HS-5 (cell line): ENCODE measurements around the gene FAM241A.
A peak's percentile ranks its signal among the peaks of the same experiment; 100 is the strongest.

Experiments
- DNase-seq: peaks from one replicate; pipeline ENCODE4 v3.0.0-alpha.2; 2012; ENCODE audit warnings: low read depth

Gene FAM241A

DNA sequence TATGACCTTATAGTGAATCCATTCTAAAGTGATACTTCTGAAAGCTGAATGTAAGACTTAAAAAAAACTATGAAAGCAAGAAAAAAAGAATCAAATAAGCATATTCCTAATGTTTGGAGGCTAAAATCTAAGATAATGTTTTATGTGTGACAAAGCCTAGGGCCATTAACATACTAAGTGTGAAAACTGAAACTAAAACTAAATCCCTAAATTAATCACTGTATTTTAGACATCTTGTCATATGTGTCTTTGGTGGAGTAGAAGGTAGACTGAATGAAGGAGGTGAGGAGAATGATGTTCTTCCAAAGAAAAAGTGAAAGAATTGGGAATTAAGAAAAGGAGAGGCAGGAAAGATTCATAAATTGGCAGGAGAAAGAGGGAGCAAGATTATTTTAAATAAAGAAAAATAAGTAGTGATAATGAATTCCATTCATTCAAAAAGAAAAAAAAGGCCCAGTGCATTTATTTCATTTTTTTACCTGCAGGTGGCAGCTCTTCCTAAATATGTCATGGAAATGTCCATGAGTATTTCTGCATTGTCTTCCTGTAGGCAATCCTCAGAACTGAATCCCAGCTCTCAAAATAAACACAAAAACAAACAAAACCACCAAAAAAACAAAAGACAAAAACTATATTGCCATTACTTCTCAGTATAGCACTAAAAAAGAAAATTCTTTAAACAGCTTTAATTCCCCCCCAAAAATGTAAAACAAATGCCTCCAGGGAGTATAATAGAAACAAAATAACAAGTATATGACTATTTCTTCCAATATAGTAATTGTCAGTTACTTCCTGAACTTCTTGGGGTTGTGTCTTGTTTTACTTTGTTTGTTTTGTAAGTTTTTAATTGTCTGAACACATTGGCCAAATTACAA lies 69.4 kb downstream of the FAM241A start:
- DNase-seq: no peak

DNA sequence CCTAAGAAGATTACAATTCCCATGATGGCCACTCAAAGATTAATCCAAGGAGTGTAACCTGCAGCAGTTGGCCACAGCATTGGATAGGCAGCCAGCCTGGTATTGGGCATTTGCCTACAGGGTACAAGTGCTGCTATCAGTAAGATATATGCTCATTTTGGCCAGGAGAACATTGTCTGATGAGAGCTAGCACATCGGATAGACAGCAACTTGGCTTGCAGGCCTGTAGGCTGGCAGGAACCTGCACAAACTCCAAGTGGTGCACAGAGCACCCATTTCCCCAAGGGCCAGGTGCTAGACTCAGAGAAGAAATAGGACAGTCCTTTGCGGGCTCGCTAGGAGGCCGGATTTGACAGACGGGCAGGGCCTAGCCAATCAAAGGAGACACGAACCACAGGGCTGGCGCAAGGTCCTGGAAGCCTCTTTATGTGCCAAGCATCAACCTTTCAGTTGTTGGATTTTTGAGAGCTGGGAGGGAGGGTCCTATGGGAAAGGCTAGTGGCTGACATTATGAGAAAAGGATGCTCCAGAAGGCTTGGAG lies 74.6 kb downstream of the FAM241A start:
- DNase-seq: no peak

DNA sequence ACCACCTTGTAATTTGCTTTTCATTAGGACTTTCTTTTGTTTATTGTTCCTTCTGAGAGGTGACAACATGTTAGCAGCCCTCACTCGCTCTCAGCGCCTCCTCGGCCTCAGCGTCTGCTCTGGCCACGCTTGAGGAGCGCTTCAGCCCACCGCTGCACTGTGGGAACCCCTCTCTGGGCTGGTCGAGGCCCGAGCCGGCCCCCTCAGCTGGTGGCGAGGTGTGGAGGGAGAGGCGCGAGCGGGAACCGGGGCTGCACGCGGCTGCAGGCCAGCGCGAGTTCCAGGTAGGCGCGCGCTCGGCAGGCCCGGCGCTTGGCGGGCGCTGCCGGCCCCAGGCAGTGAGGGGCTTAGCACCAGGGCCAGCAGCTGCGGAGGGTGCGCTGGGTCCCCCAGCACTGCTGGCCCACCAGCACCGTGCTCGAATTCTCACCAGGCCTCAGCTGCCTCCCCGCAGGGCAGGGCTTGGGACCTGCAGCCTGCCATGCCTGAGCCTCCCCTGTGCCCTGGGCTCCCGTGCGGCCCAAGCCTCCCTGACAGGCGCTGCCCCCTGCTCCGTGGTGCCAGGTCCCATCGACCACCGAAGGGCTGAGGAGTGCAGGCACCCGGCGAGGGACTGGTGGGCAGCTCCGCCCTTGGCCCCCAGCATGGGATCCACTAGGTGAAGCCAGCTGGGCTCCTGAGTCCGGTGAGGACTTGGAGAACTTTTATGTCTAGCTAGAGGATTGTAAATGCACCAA lies 77.1 kb downstream of the FAM241A start:
- no peak for DNase-seq

DNA sequence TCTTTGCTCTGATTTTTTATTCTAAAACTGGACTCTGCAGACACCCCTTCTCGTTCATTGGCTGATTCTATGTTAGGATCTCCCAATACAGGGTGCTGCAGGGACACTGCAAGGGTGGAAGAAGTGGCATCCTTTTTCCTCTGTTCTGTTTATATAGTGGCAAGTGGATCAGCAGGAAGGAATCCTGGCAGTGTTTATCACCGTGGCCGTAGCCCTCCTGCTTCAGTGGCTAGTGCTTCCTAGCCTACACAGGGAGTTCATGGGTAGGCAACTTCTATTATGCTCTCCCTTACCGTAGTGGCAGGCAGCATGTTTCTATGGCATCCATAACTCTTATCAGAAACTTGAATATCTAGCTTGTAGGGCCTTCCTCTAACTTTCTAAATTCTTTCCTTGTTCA lies 79.9 kb downstream of the FAM241A start:
- no peak for DNase-seq

DNA sequence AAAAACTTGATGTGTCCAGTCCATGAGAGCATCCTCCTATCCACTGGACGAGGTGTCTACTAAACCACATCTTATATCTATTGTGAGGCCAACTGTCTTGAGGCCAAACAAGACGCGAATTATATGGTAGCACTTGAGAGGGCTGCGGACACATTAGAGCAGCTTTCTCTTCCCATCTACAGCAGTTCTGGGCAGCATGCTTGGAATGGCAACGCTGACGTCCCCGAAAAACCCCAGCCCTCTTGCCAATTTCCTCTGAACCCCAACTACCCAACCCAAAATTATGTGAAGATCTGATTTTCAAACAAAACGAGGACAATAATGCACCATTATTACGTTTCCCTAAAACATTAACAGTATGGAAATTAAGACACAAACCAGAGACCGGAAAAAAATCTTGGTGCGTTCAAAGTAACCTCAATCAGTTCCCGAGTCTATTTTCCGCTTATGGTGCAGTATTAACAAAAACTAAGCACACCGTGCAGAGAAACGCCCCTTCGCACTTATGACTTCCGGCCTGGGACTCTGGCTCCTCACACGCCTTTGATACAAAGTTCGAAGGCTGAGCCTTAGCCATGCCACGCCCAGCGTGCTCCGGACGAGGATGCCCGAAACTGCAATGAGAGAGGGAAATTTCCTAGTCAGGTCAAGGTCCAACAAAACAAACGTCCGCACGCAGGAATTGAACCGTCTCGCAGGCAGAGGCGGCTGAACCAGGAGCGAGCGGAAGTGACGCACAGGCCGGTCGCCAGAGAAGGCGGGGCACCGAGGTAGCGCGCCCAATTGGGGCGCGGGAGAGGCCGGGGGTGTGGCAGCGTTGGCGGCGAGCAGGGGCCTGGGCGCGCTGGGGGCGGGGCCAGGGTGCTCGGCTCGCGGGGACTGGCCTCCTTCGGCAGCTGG lies 85.9 kb downstream of the FAM241A start:
- DNase-seq: peak; percentile 92

DNA sequence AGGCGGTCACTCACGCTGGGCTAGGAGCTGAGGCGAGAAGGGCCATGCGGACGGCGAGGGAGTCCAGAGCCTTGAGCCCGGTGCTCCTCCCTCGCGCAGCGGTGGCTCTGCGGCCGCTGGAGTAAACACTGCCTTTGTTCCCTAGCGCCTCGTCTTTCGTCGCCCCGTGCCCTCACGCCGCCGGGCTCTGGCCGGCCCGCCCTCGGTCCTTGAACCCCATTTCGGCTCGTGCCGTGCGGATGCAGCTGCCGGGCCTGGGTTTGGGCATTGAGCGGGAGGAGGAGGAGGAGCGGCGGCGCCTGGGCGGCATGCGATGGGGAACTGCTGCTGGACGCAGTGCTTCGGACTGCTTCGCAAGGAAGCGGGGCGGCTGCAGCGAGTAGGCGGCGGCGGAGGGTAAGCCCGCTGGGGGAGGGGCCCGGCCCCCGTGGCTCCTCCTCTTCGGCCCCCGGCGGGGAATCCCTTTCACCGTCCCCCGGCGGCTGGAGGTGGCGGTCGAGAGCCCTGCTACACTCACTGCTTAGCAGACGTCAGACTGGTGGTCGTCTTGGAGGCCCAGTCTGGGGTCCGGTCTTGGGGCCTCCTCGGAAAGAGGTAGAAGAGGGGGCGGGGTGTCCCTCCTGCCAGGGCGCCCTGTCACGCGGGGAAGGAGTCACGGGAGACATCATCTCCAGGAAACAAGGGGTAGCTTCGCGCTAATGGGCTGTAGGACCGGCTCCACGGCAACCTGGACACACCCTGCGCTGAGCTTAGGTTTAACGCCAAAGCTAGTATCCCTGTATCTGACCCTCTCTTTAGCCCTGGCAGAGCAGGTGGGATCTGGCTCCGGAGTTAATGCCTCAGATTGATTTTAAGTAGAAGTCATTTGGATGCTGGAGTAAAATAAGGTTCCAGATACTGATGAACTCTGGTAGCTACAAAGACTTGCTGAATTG lies 86.8 kb downstream of the FAM241A start, which contains the start of gene AP1AR:
TSS of gene AP1AR (plus strand) at position 9 of the 935 bp plus-strand sequence. CDS start at position 314, 305 bp downstream.
- DNase-seq: no peak

DNA sequence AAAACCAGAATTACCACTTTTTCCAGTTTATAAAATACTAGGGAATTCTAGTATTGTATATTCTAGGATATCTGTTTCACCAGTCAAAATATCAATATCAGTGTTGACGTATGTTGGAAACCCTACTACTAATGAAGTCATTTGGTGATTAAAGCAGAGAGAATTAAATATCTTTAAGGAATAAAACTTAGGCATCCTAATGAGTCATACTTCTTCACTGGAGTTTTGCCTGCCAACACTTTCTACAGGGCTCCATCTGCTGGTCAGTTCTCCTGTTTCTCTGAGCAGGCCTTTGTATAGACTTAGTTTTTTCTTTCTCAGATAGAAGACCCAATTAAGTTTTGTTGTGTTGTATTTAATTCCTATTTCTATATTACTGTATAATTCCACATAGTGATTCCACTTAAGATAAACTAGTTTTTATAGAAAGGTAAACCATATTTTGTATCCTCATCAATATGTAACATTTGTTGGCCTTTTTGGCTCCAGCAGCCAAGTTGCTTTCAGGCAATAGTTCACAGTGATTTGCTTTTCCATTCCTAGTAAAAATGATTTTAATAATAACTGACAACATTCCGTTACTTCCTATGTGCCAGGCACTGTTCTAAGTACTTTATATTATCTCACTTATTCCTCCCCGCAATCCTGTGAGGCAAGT lies 89.8 kb downstream of the FAM241A start:
- DNase-seq: peak; percentile 77

DNA sequence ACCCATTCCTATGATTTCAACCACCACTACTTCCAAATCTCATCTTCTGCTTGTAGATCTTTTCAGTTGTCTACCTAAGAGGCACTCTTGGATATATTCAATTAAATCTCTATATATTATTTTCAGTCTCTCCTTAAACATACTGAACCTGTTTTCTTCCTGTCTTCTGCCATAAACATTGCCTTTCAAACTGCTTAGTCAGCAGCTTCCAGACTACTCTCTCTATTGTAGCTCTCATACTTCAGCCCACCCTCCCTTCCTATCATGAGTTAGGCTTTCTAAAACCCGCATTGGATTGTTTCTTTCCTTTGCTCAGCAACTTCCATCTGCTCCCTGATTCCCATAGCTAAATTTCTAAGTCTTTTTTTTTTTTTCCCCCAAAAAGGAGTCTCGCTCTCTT lies 90.8 kb downstream of the FAM241A start:
- DNase-seq: no peak

DNA sequence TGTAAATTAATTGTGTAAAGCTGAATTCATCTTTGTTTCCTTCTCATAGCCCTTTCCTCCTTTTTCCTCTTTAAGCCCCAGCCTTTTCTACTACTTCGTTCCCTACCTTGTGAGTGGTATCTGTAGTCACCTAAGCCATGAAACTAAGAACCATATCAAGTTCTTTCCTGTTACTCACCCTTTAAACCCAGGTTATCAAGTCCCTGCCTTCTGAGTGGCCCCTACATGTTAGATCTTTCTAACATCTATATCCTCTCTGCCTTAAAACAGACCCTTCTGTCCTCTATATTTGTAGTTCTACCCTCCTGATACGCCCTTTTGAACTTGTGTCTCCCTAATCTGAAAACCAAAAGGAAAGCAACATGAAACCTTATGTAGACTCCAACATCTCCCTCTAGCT lies 93.6 kb downstream of the FAM241A start:
- no peak for DNase-seq
